Kidney epithelial cell (primary cell): ENCODE data around the gene MUC5B. TPM values are rescaled to one million over a fixed set of nuclear protein-coding genes. Genes with fewer than 3 reads are reported as not detected.

Source experiments
- DNase-seq: peaks from one replicate; pipeline ENCODE4 v3.0.0-alpha.2; 2010; ENCODE audit warnings: low read depth
- H3K27me3 ChIP-seq: 2 replicates; pipeline ENCODE4 v1.6.0; 2011; ENCODE audit warnings: low read length; ENCODE audit not compliant: control insufficient read depth, insufficient read depth
- H3K36me3 ChIP-seq: 2 replicates; pipeline ENCODE4 v1.5.1; 2011; ENCODE audit warnings: low read length; ENCODE audit not compliant: control insufficient read depth, insufficient read depth
- H3K4me3 ChIP-seq: 2 replicates; pipeline ENCODE4 v1.5.1; 2011; ENCODE audit warnings: low read depth, mild to moderate bottlenecking, control low read depth, low read length
- CTCF ChIP-seq: IDR thresholded peaks from 2 replicates; pipeline ENCODE4 v1.5.1; 2011; ENCODE audit warnings: mild to moderate bottlenecking, moderate library complexity, low read length, control low read depth, inconsistent platforms; ENCODE audit not compliant: insufficient read depth, poor library complexity, severe bottlenecking
- total RNA-seq: library from RNA; depleted of rRNA; stranded (reverse); fragments of >200 nt; gene quantifications from 2 replicates; pipeline ENCODE4 v1.2.3, GENCODE V29; 2015

Gene MUC5B
- total RNA-seq, 1 donor from 2014 or later = not detected

DNA sequence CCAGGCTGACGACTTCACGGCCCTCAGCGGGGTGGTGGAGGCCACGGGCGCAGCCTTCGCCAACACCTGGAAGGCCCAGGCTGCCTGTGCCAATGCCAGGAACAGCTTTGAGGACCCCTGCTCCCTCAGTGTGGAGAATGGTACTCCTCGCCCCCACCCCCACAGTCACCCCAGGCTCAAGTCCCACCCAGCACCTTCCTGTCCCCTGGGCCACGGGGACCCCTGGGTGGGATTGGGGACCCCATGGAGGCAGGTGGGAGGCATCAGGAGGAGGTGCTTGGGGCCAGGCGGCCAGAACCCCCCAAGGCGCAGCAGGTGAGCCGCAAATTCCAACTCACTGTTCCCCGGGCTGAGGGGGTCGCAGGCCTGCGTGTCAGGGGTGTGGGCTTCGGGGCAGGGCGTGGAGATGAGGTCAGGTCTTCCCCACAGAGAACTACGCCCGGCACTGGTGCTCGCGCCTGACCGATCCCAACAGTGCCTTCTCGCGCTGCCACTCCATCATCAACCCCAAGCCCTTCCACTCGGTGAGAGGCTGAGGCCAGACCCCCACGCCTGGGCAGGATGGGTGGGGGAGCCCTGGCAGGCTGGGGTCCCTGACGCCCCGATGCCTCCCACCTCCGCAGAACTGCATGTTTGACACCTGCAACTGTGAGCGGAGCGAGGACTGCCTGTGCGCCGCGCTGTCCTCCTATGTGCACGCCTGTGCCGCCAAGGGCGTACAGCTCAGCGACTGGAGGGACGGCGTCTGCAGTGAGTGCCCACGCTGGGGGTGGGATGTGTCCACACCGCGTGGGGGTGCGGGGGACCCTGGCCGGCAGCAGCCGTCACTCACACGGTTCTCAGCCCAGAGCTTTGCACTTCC is 9.4 kb downstream of the MUC5B start:
- Histone ChIP-seq H3K27me3 (peaks cover 10% of the 10 kb centered on the region), H3K36me3 (no peaks in the 10 kb centered on the region), H3K4me3 (no peak overlapping the region)
- no peak for TF ChIP-seq CTCF
- DNase-seq = no peak

DNA sequence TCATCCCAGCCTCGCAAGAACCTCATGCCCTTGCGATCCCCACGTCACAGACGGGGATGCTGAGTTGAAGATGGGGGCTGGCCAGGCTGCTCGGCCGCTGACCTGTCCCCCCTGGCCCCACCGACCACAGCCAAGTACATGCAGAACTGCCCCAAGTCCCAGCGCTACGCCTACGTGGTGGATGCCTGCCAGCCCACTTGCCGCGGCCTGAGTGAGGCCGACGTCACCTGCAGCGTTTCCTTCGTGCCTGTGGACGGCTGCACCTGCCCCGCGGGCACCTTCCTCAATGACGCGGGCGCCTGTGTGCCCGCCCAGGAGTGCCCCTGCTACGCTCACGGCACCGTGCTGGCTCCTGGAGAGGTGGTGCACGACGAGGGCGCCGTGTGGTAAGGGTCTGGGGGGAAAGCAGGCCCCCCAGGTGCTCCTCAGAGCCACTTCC is 10.0 kb downstream of the MUC5B start:
- H3K27me3 ChIP-seq = peaks cover 10% of the 10 kb centered on the region
- no peak overlapping the region for H3K4me3 ChIP-seq
- no peak for TF ChIP-seq CTCF
- H3K36me3 ChIP-seq = no peaks in the 10 kb centered on the region
- no peak for DNase-seq

DNA sequence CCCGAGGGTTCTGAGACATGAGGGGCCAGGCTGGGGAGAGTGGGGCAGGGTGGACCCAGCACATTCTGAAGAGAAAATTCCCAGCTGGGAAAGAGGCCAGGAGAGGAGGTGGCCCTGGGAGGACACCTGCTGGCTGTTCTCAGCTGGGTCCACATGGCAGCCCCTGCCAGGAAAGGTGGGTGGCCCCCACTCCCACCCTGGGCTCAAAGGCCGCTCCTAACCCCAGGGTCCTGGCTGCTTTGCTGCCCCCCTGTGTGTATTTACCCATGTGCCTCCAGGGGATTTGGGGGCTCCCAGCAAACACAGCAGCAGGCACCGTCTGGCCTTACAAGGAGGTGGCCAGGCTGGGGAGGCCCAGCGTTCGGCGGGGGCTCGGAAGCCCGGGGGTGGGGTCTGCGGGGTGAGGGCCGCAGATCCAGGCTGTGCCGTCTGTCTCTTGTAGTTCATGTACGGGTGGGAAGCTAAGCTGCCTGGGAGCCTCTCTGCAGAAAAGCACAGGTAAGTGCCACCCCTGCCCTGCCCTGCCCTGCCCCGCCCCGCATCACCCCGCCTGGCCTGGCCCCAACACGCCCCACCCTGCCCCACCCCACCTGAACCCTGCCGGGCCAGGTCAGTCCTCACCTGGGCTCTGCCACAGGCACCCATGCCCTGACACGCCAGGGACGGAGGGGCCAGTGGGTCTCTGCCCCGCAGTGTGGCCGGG is 10.6 kb downstream of the MUC5B start:
- Histone ChIP-seq H3K27me3 (peaks cover 10% of the 10 kb centered on the region), H3K4me3 (no peak overlapping the region), H3K36me3 (no peaks in the 10 kb centered on the region)
- TF ChIP-seq CTCF = no peak
- no peak for DNase-seq

- no peak for TF ChIP-seq CTCF
- Histone ChIP-seq H3K4me3 (no peak overlapping the region), H3K27me3 (peaks cover 10% of the 10 kb centered on the region), H3K36me3 (no peaks in the 10 kb centered on the region)
- no peak for DNase-seq
These were observed 11.3 kb downstream of the MUC5B start for GRCh38 chr11:1234054-1234720.

- DNase-seq = no peak
- TF ChIP-seq CTCF = no peak
- H3K27me3 ChIP-seq = peaks cover 10% of the 10 kb centered on the region
- no peaks in the 10 kb centered on the region for H3K36me3 ChIP-seq
- H3K4me3 ChIP-seq = no peak overlapping the region
These were observed 12.0 kb downstream of the MUC5B start for GRCh38 chr11:1234771-1235305.
